Measurements from ENCODE around the gene CCER1.

The CCER1 gene

GRCh38 chr12:90982170-90982569 lies 27.2 kb upstream of the CCER1 start:
- no peaks in the 10 kb centered on the region for H4K20me1 ChIP-seq (ENCODE audit: insufficient read depth)
- H3K27me3 ChIP-seq (ENCODE audit: insufficient read depth, low read depth) = no peaks in the 10 kb centered on the region
- no peak overlapping the region for H3K4me3 ChIP-seq (IDR thresholded peaks at IDR 0.05; ENCODE audit: insufficient read depth, low read depth, low read length)
- no peak overlapping the region for H3K27ac ChIP-seq
- H3K9ac ChIP-seq = no peak overlapping the region
- no peaks in the 10 kb centered on the region for H3K36me3 ChIP-seq (ENCODE audit: insufficient read depth)
- H3K4me2 ChIP-seq = no peak overlapping the region
- no peaks in the 10 kb centered on the region for H3K79me2 ChIP-seq (ENCODE audit: insufficient read depth, low read depth)
- no peak for TF ChIP-seq CTCF (conservative IDR thresholded peaks at IDR 0.05; ENCODE audit: low read depth, low read length)
- no peak overlapping the region for H2AFZ ChIP-seq (ENCODE audit: low read depth)
- no peaks in the 10 kb centered on the region for H3K4me1 ChIP-seq (ENCODE audit: low read depth, poor library complexity, severe bottlenecking)

GRCh38 chr12:90979951-90980350 lies 25.0 kb upstream of the CCER1 start:
- Histone ChIP-seq H3K27me3 (ENCODE audit: insufficient read depth, low read depth) (no peaks in the 10 kb centered on the region), H3K27ac (no peak overlapping the region), H3K4me2 (no peak overlapping the region), H4K20me1 (ENCODE audit: insufficient read depth) (no peaks in the 10 kb centered on the region), H3K9ac (no peak overlapping the region), H3K4me3 (IDR thresholded peaks at IDR 0.05; ENCODE audit: insufficient read depth, low read depth, low read length) (no peak overlapping the region), H2AFZ (ENCODE audit: low read depth) (no peak overlapping the region), H3K4me1 (ENCODE audit: low read depth, poor library complexity, severe bottlenecking) (no peaks in the 10 kb centered on the region), H3K79me2 (ENCODE audit: insufficient read depth, low read depth) (no peaks in the 10 kb centered on the region), H3K36me3 (ENCODE audit: insufficient read depth) (no peaks in the 10 kb centered on the region)
- no peak for TF ChIP-seq CTCF (conservative IDR thresholded peaks at IDR 0.05; ENCODE audit: low read depth, low read length)

- Histone ChIP-seq H3K36me3 (ENCODE audit: insufficient read depth) (no peaks in the 10 kb centered on the region), H3K4me2 (no peak overlapping the region), H4K20me1 (ENCODE audit: insufficient read depth) (no peaks in the 10 kb centered on the region), H3K79me2 (ENCODE audit: insufficient read depth, low read depth) (no peaks in the 10 kb centered on the region), H2AFZ (ENCODE audit: low read depth) (no peak overlapping the region), H3K27me3 (ENCODE audit: insufficient read depth, low read depth) (no peaks in the 10 kb centered on the region), H3K9ac (no peak overlapping the region), H3K27ac (no peak overlapping the region), H3K4me3 (IDR thresholded peaks at IDR 0.05; ENCODE audit: insufficient read depth, low read depth, low read length) (no peak overlapping the region), H3K4me1 (ENCODE audit: low read depth, poor library complexity, severe bottlenecking) (no peaks in the 10 kb centered on the region)
- no peak for TF ChIP-seq CTCF (conservative IDR thresholded peaks at IDR 0.05; ENCODE audit: low read depth, low read length)
These were observed 24.0 kb upstream of the CCER1 start for GRCh38 chr12:90979019-90979418.

GRCh38 chr12:90978117-90978770 lies 23.3 kb upstream of the CCER1 start:
- no peak overlapping the region for H3K4me2 ChIP-seq
- H4K20me1 ChIP-seq (ENCODE audit: insufficient read depth) = no peaks in the 10 kb centered on the region
- no peak overlapping the region for H3K27ac ChIP-seq
- no peaks in the 10 kb centered on the region for H3K36me3 ChIP-seq (ENCODE audit: insufficient read depth)
- no peaks in the 10 kb centered on the region for H3K4me1 ChIP-seq (ENCODE audit: low read depth, poor library complexity, severe bottlenecking)
- no peaks in the 10 kb centered on the region for H3K79me2 ChIP-seq (ENCODE audit: insufficient read depth, low read depth)
- H2AFZ ChIP-seq (ENCODE audit: low read depth) = no peak overlapping the region
- H3K4me3 ChIP-seq (IDR thresholded peaks at IDR 0.05; ENCODE audit: insufficient read depth, low read depth, low read length) = no peak overlapping the region
- H3K27me3 ChIP-seq (ENCODE audit: insufficient read depth, low read depth) = no peaks in the 10 kb centered on the region
- TF ChIP-seq CTCF (conservative IDR thresholded peaks at IDR 0.05; ENCODE audit: low read depth, low read length) = peak; percentile 74
- H3K9ac ChIP-seq = no peak overlapping the region

Measured in KMS-11 (cell line).